Loucy (cell line): ENCODE measurements around the gene PRPS1L1.

Experiments
- H2AFZ ChIP-seq: fragments of 200-600 bp; sonication (generic); 2 replicates; pipeline ENCODE4 v1.6.0; 2016; ENCODE audit warnings: antibody characterized with exemption, mild to moderate bottlenecking, low read length, moderate library complexity
- H3F3A ChIP-seq: fragments of 200-600 bp; 2 replicates; pipeline ENCODE4 v1.6.0; 2016; ENCODE audit warnings: antibody characterized with exemption, low read depth, mild to moderate bottlenecking
- H3K27me3 ChIP-seq: fragments of 200-600 bp; sonication (generic); 2 replicates; pipeline ENCODE4 v1.6.1; 2014; ENCODE audit warnings: low read length, mild to moderate bottlenecking; ENCODE audit not compliant: insufficient read depth, poor library complexity, severe bottlenecking
- H3K36me3 ChIP-seq: fragments of 200-600 bp; sonication (generic); 2 replicates; pipeline ENCODE4 v1.6.1; 2016; ENCODE audit warnings: low read length; ENCODE audit not compliant: insufficient read depth
- H3K4me1 ChIP-seq: fragments of 200-600 bp; sonication (generic); 2 replicates; pipeline ENCODE4 v1.5.1; 2014; ENCODE audit warnings: low read length, mild to moderate bottlenecking; ENCODE audit not compliant: insufficient read depth, poor library complexity, severe bottlenecking
- H3K4me2 ChIP-seq: fragments of 200-600 bp; sonication (generic); 2 replicates; pipeline ENCODE4 v1.6.0; 2014; ENCODE audit warnings: antibody characterized with exemption, low read length, low read depth, mild to moderate bottlenecking; ENCODE audit not compliant: poor library complexity, severe bottlenecking
- H3K4me3 ChIP-seq: fragments of 200-600 bp; sonication (generic); 2 replicates; pipeline ENCODE4 v1.5.1; 2014; ENCODE audit warnings: low read length, mild to moderate bottlenecking, mixed read lengths; ENCODE audit not compliant: poor library complexity, severe bottlenecking
- H3K79me2 ChIP-seq: fragments of 200-600 bp; sonication (generic); 2 replicates; pipeline ENCODE4 v1.6.1; 2014; ENCODE audit warnings: low read length; ENCODE audit not compliant: insufficient read depth
- H3K9ac ChIP-seq: fragments of 200-600 bp; sonication (generic); 2 replicates; pipeline ENCODE4 v1.6.0; 2014; ENCODE audit warnings: mild to moderate bottlenecking, low read depth, low read length, moderate library complexity; ENCODE audit not compliant: poor library complexity, severe bottlenecking
- H3K9me2 ChIP-seq: fragments of 200-600 bp; sonication (generic); replicated peaks from 2 replicates; pipeline ENCODE4 v1.6.1; 2016; ENCODE audit warnings: low read depth, low read length, mixed read lengths
- H3K9me3 ChIP-seq: fragments of 200-600 bp; sonication (generic); 2 replicates; pipeline ENCODE4 v1.6.1; 2014; ENCODE audit warnings: mild to moderate bottlenecking, antibody characterized with exemption, low read length, low read depth; ENCODE audit not compliant: insufficient read depth
- H4K20me1 ChIP-seq: fragments of 200-600 bp; sonication (generic); 2 replicates; pipeline ENCODE4 v1.6.0; 2014; ENCODE audit warnings: antibody characterized with exemption, low read length, mild to moderate bottlenecking; ENCODE audit not compliant: insufficient read depth, poor library complexity, severe bottlenecking
- CTCF ChIP-seq: fragments of 200-600 bp; sonication (generic); conservative IDR thresholded peaks from 2 replicates; pipeline ENCODE4 v1.5.1; 2014; ENCODE audit warnings: mild to moderate bottlenecking, antibody characterized with exemption, low read length
- EZH2phosphoT487 ChIP-seq: fragments of 200-600 bp; IDR thresholded peaks from 2 replicates; pipeline ENCODE4 v1.6.1; 2018; ENCODE audit warnings: antibody characterized with exemption, mild to moderate bottlenecking, moderate library complexity, borderline replicate concordance

The PRPS1L1 gene

DNA sequence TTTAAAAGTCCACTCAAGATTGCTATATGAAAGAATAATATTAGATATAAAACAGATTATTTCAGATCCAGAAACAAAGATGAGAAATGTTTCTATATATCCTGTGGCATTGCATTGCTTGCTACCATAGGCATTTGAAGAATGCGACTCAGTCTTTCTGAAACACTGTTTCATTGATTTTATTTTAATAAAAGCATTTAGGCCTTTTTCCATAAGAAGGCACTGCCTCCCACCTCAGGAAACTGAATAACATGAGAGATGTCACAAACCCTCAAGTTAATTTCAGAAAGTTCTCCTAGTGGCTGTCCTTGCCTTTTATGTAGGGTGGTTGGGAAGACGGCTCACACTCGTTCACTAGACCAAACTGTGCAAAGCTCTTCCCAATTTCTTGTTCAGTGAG is 23.3 kb downstream of the PRPS1L1 start:
- H3K79me2 ChIP-seq = no peaks in the 10 kb centered on the region
- H3K9me2 ChIP-seq = no peaks in the 10 kb centered on the region
- no peak overlapping the region for H3K4me3 ChIP-seq
- H3K4me1 ChIP-seq = no peaks in the 10 kb centered on the region
- H3K9ac ChIP-seq = no peak overlapping the region
- H3F3A ChIP-seq = no peaks in the 10 kb centered on the region
- H3K9me3 ChIP-seq = no peaks in the 10 kb centered on the region
- TF ChIP-seq EZH2phosphoT487 (no peak), CTCF (no peak)
- no peaks in the 10 kb centered on the region for H4K20me1 ChIP-seq
- no peak overlapping the region for H3K4me2 ChIP-seq
- no peak overlapping the region for H2AFZ ChIP-seq
- H3K27me3 ChIP-seq = no peaks in the 10 kb centered on the region
- no peaks in the 10 kb centered on the region for H3K36me3 ChIP-seq

GRCh38 chr7:18003286-18003994 is 24.2 kb downstream of the PRPS1L1 start:
- Histone ChIP-seq H3F3A (no peaks in the 10 kb centered on the region), H3K36me3 (no peaks in the 10 kb centered on the region), H3K79me2 (no peaks in the 10 kb centered on the region), H3K9me3 (no peaks in the 10 kb centered on the region), H3K9ac (no peak overlapping the region), H3K27me3 (no peaks in the 10 kb centered on the region), H3K9me2 (no peaks in the 10 kb centered on the region), H4K20me1 (no peaks in the 10 kb centered on the region), H3K4me2 (no peak overlapping the region), H3K4me3 (no peak overlapping the region), H3K4me1 (no peaks in the 10 kb centered on the region), H2AFZ (no peak overlapping the region)
- TF ChIP-seq EZH2phosphoT487 (no peak), CTCF (no peak)

DNA sequence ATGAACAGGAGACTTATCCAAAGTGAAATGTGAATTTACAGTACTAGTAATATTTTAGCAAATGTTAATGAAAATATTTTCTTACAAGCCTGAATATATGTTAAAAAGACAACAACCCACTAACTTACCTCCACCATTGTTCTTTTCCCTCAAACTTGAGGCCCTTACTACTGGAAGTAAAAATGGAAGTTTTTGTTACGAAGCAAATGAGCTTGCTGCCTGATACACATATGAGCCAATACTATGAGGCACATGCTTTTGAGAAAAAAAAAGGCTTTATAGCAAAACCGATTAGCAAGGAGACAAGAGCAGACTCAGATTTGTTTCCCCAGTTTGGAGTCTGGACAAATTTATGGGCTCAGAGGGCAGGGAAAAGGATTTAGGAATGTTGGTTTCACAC is 29.0 kb downstream of the PRPS1L1 start:
- H4K20me1 ChIP-seq = no peaks in the 10 kb centered on the region
- no peak overlapping the region for H3K9ac ChIP-seq
- H3K27me3 ChIP-seq = no peaks in the 10 kb centered on the region
- no peak for TF ChIP-seq EZH2phosphoT487
- no peak for TF ChIP-seq CTCF
- no peak overlapping the region for H3K4me3 ChIP-seq
- H3K79me2 ChIP-seq = no peaks in the 10 kb centered on the region
- no peak overlapping the region for H3K4me2 ChIP-seq
- H3K36me3 ChIP-seq = no peaks in the 10 kb centered on the region
- no peaks in the 10 kb centered on the region for H3K4me1 ChIP-seq
- no peaks in the 10 kb centered on the region for H3K9me3 ChIP-seq
- H2AFZ ChIP-seq = no peak overlapping the region
- no peaks in the 10 kb centered on the region for H3F3A ChIP-seq
- no peaks in the 10 kb centered on the region for H3K9me2 ChIP-seq
